GM04503 (cell line): ENCODE results near the gene CDH4.
"Not testable (repeated sequence)": the region's sequence is repeated elsewhere in the genome, so short reads cannot be mapped to it uniquely, and the experiment has no call there.

Experiments
- DNase-seq: peaks from one replicate; pipeline ENCODE4 v3.0.0-alpha.2; 2012; ENCODE audit warnings: low read depth

Gene CDH4

DNA sequence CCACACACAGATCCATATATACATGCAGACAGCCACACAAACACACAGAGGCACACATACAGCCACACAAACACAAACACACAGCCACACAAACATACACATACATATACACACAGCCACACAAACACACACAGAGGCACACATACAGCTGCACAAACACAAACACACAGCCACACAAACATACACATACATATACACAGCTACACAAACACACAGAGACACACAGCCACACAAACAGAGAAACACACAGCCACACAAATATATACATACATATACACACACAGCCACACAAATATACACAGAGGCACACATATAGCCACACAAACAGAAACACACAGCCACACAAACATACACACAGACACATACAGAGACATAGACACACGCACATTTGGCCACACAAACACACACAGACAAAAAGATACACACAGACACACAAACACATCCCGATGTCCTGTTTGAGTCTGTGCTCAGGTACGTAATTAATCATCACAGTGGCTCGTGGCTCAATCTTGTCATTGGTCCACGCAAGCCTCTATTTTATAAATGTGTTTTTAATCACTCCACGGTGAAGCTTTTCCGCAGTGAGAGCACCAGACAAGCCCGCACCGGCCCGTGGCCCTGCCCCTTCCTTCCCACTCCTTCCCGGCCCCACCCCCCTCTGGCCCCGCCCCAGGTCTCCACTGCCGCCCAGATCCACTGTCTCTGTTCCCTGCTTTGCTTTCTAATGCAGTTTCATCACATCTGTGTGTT is 135.3 kb downstream of the CDH4 start:
- DNase-seq, result peak; percentile 10

DNA sequence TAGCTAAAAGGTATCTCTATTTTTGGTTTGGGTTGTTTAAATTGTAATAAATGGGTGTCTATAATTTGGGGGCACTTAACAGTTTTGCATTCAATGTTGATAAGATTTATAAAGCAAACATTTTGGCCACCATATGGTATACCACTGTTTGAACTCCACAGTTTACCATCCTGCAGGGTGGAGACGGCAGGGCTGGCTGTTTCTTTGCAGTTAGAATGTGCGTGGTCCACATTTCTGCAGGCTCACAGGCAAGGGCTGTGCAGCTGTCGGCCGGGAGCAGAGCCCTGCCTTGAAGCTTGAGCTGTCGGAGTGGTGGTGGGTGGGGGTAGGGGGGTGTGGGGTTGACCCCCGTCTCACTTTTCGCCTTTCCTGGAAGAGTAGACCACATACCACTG is 135.9 kb downstream of the CDH4 start:
- DNase-seq, result no peak

DNA sequence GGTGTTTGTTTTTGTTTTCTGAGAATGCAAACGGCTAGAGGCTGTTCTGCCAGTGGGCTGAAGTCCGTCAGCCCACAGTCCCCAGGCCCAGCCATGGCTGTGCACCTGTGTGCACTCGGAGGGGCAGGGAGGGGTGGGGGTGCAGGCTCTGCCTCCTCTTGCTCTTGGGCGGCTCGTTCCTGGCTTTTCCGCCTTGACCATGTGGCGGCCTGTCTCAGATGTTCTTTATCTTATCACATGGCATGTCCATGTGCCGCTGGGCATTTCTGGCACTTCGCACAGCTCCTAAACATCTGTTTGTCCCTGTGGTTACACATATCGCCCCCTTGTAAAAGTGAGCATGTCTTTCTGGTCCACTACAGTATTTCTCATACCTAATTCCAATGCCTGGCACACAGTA is 137.0 kb downstream of the CDH4 start:
- DNase-seq, result no peak

DNA sequence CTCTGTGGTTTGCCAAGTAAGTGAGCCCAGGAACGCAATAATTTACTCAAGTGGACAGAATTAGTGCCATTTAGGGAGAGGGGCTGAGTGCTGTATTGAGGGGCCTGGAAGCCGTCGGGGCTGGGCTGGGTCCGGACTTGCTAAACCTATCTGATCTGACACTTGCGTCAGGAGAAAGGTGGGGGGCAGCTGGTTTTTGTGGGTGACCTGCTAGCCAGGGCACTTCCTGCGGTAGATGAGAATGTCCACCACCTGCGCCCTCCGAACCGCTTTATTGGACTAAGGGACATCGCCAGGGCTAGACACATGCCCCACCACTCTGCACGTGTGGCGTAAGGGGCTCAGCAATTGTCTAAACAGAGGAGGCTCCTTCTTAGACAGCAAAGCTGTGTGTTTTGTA is 139.1 kb downstream of the CDH4 start:
- DNase-seq, result no peak

DNA sequence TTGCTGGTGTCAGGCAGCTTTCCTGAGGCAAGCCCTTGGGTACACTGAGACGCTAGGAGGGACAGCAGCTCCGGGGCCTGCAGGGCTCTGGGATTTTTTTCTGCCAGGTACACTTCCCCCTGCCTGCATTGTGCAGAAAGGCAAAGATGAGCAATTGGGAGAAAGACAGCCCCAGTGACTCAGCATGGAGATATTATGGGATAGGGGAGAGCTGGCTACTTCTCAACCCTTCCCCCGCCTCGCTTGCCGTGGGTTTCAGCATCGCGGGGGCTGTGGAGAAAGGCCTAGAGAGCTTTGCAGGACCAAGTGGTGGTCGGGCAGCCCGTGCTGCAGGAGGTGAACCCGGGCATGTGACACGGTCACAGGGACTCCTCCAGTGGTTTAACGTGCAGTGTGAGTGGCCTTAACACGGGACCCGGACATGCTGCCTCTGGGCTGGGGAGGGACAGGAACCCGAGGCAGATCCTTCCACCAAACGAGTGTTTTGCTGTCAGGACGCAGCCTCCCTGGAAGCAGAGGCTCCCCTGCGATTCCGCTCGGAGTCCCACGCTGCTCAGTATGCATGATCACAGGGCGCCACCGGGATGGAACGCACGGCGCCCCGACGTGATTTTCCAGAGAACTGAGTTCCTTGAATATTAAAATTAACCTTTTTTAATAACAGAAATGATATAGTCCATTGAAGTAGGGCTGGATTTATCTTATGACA is 139.9 kb downstream of the CDH4 start:
- no peak for DNase-seq

DNA sequence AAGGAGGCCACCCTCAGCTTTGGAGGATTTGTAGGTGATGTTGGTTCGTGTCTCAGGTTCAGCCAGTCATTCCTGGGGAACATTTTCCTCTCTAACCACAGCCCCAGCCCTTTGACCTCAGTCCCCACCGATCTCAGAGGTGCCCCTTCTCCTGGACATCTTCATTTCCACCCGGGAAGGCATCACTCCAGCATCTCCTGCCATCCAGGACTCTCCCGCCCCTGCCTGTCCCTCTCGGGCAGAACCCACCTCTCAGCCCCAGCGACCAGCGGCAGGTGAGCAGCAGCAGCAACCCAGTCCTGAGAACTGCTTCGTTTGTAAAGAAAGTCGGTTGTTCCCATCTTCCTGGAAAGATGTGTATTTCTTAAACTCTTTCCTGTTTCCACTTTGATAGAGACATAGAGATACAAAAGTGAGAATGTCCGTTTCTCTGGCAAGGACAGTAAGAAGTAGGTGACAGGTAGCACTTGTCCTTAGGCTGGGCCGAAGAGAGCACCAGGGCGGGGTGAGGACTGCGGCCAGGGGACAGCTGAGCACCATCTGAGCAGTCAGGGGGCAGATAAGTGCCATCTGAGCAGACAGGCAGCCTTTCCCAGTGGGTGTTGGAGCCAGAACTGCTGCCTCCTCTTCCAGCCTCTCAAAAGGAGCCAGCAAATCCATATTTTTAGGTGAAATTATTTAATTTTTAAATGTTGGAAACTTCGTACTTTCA is 142.2 kb downstream of the CDH4 start:
- DNase-seq, result no peak

DNA sequence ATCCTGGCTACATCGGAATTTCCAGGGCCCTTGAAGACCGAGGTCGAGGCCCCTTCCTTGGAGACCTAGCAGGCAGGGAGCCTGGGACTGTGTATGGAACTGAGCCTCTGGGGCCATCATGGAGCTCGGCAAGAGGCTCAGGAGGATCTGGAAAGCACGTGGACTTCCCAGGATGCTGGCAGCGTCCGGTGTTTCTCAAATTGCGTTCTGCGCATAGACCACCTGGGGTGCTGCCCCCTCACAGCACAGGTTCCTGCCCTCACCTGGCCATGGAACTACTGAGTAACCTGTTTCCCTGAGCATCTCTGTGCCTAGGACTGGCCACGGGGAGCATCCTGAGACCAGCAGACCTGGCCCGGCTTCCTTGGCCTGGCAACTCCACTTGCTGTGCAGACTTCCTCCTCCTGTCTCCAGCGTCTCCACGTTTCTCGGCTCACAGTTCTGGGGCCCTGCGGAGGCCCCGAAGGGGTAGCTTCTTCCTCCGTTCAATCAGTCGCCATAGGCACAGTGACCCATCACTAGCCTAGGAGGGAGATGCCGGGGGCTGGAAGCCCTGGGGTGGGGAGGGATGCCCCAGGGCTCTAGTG is 144.3 kb downstream of the CDH4 start:
- DNase-seq, result no peak

DNA sequence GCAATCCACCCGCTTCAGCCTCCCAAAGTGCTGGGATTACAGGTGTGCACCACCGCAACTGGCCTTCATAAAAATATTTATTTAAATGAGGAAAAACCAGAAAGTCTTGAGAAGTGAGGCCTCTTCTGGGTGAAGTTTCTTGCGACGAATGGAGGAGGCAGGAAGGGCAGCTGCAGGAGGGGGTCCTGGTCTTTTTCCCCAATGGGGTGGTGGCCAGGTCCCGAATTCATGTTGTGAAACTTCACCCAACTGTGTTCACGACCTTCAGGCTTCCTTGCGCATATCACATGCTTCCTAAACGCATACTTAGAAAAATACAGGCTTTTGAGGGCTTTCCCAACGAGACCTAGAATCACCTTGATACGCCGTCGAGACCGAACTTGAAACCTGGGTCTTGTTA is 145.1 kb downstream of the CDH4 start:
- no peak for DNase-seq

DNA sequence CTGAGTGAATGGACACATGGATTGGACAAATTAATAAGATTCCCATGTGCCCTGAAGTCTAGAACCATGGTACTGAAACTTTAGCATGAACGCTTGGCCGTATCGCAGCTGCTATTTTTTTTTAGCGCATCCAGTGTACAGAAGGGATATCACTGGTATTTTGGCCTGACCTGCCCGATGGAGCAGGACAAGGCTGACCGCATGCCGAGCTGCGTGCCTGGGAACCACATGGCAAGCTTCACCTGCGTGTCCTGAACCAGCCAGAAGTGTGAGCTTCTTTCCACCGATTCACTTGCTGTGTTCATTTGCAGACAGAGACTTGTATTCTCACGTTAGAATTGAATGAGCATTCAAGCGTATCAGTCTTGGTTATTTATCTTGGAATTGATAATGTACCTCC is 145.7 kb downstream of the CDH4 start:
- no peak for DNase-seq

DNA sequence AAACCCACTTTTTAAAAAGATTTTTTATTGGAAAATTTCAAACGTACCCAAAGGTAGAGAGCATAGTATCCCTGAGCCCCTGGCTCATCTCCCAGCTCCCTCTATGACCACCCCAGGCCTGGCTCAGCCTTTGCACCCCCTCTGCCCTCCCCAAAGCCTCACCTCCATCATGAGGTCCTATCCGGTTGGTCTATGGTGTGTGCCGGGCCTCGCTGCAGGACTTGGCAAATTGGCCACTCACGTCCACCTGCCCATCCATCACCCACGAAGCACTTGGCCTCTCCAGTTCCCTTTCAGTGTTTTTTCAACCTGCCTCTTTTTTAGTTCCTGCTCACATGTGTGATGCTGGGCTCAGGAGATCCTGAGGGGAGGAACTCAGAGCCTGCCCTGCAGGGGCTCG is 147.4 kb downstream of the CDH4 start:
- DNase-seq, result no peak

DNA sequence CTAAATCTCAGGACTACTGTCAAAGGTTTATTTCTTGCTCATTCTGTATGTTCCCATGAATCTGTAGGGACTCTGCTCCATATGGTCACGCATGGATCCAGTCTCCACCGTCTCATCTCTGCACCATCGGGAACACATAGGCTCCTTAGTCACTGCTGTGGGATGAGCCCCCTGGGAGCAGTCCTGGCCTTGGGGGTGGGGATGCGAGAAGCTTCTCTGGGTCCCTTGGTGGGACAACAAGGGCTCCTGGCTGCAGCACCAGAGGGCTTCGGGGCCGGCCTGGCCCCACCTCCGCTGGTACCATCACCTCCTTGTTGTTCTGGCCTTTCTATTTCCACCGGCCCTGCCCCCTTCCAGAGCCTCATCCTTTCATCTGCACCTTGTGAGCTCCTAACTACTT is 148.4 kb downstream of the CDH4 start:
- no peak for DNase-seq

DNA sequence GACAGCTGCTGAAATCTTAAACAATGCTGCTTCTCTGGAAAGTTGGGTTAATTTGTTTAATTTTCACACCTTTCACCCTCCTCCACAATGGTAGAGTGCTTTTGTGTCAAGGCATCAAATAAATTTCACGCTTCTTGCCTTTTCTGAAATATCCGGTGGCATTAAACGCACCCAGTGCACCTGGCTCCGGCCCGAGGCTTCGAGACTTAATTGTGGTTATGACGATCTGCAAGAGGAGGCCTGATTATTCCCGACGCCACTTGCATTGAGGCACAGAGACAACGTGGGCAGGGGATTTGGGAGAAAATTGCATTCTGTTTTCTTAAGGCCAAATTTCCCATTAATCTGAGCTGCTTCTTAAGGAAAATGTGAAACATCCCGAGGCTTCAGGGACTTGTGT is 152.2 kb downstream of the CDH4 start:
- DNase-seq, result no peak

DNA sequence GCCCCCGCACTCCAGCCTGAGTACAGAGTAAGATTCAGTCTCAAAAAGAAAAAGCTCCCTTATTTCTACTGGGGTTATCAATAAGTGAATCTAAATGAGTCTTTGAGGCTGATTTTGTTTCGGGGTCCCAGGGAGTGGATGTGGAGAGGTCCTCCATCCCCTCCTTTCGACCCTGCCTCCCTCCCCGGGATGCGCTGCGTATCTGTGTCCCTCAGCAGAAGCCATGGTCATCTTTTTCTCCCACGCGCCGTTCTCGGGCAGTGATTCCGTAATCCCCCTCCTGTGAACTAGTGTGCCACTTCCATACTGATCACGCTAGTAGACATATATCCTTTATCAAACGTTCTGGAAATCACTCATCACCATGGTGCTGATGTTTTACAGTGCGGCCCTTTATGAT is 152.9 kb downstream of the CDH4 start:
- no peak for DNase-seq

DNA sequence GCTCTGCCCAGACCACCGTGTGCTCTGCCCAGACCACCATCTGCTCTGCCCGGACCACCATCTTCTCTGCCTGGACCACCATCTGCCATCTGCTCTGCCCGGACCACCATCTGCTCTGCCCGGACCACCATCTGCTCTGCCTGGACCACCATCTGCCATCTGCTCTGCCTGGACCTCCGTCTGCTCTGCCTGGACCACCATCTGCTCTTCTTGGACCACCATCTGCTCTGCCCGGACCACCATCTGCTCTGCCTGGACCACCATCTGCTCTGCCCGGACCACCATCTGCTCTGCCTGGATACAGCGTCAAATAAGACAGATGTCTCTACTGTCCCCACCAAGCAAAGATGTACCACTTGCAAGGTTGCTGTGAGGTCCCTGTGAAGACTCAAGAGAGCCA is 154.7 kb downstream of the CDH4 start:
- not testable (repeated sequence) for DNase-seq

DNA sequence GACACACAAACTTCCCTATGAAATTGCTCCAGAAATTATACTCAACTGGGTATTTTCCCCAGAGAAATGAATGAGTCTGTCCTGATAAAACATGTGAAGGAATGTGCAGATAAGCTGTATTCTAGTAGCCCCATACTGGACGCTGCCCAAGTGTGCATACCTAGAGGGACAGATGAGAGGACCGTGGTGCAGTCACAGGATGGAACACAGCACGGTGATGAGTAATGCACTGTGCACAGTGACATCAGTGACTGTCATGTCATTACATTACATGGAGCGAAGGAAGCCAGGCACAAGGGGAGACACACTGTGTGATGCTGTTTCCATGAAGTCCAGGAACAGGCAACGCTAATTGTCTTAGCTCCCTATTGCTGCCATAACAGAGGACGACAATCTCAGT is 155.5 kb downstream of the CDH4 start:
- DNase-seq, result no peak

DNA sequence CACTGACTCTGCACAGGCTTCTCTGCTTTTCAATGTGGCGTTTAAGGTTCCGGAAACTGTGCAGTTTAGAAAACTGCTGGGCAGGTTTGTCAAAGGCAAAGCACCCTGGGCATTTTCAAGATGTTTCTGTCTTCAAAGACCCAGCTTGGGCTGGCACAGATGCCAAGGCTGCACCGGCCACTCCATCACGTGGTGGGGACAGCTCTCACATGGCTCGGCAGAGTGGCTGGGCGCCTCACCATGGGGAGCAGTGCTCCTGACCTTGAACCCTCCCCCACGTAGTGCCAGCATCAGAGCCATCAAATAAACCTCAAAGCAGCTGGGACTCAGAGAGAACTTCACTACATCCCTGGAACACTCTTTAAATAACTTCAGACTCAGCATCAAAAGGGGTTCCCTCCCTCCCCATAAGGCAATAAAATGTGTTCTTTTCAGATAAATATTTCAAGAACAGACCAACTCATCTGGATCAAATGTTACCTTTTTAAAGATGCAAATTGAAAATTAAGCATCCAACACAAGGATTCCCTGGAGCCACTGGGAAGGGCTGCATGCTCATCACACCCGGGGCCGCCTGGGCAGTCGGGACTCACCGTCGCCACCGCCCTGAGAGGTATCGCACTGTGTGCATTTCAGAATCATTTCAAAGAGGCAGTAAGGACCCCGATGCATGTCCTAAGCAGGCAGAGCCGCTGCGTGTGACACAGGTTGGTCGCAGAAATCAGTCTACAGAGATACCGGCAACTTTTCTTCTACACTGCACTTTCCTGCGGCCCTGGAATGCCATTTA is 157.1 kb downstream of the CDH4 start:
- no peak for DNase-seq

DNA sequence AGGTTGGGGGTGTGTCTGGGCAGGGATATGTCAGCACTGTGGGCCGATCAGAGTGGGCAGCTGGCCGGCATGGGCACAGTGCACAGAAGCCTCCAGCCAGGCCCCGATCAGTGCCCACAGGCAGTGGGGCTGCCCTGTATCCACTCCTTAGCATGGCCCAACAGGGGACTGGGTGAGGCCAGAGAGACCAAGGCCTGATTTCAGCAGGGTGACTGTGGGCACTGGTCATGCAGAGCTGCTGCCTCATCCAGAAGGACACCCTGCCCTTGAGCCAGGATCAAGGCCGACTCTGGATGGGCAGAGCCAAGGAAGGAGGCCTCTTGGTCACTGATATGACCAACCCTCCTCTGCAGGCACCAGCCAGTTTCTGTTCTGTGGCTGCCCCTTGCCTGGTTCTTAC is 159.7 kb downstream of the CDH4 start:
- no peak for DNase-seq

DNA sequence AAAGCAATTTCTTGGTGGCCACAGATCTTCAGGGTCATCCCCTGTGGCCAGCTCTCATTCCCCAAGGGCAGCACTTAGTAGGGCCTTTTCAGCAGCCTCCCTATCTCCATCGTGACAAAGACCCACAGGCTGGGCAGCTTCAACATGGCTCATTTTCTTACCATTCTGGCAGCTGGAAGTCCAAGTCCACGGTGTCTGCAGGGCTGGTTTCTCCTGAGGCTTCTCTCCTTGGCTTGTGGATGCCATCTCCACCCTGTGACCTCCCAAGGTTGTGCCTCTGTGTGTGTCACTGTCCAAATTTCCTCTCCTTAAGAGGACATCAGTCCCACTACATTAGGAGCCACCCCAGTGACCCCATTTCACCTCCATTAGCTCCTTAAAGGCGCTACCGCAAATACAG is 161.7 kb downstream of the CDH4 start:
- no peak for DNase-seq

DNA sequence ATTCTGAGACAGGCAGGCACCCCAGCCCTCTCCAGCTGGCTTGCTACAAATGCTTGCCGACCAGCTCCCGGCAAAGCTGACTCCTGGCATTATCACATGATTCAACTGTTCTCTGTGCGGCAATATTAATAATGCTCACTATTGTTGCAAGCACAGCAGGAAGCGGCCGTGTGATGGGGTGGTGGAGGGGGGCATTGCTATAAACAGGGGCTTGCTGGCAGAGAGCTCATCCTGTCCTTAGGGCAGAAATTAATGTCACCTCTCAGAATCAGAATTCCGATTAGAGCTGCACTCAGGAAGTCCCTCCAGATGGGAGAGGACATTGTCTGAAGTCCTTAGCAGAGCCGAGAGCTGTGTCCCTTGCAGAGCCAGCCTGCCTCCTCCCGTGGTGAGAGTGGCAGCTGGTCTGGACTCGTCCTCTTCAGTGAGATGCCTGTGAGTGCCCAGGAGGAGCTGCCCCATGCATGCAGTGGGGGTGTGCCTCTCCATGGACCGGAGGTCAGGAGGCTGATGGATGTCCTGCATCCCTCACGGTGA is 162.5 kb downstream of the CDH4 start:
- no peak for DNase-seq

DNA sequence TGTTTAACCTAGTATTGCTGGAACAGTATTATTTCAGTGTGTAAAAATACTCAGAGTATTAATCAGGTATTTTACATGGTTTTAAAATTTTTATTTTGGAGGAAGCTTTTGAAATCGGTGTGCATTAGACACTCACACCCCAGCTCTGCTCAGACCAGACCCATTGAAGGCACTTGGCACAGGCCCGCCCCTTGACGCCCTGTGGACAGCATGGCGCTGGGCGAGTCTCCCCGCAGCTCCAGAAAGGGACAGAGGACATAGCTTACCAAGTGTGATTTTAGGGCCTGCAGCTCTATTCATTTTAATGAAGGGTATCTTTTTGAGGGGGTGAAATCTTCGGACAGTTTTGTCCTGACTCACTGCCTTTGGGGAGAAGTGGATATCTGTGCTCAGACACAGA is 164.5 kb downstream of the CDH4 start:
- no peak for DNase-seq

DNA sequence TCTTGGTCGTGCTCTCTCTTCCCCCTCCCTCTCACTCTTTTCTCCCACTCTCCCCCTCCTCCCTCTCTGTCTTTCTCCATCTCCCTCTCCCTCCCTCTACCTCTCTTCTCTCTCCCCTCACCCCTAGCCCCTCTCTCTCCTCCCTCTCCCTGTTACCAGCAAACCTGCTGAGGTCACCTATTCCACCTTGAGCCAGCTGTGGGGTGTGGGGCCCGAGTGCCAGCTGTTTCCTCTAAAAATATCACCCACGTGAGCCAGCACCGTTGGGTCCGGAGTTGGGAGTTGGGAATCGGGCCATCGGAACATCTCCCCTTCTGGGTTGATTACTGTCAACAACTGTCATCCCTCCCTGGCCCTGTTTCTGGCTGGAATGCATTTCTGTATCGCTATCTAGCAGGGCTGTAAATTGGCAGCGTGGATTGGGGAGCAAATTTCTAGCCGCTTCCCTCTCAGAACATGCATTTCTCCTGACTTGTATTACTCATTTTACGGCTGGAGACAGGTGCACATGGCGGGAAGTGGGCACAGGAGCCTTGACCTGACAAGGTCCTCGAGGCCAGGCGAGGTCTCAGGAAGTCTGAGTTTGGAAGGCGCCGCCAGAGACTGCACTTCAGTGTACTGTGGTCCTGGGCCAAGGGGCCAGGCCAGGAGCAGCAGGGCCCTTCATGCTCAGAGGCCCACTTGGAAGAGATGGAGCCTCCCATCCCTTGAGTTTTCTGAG is 165.3 kb downstream of the CDH4 start:
- DNase-seq, result no peak
